Measurements from ENCODE around the gene MAPK10.

DNA sequence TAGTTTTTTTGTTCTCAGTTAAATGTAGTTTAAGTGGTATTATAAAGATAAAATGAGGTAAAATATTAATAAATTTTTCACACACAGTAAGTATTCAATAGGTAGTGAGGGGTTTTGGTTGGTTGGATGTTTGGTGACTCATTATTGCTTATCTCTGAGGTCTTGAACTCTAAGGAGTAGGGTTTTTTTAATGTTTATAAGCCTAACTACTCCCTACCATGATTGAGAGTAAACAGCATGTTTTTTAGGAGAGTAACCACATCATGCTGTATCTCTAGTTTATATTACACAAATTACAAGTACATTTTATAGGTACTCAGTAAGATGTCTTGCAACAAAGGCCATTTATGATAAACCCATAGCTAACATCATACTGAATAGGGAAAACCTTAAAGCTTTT lies 181.6 kb downstream of the MAPK10 start:
- TF ChIP-seq, protein P1, sequence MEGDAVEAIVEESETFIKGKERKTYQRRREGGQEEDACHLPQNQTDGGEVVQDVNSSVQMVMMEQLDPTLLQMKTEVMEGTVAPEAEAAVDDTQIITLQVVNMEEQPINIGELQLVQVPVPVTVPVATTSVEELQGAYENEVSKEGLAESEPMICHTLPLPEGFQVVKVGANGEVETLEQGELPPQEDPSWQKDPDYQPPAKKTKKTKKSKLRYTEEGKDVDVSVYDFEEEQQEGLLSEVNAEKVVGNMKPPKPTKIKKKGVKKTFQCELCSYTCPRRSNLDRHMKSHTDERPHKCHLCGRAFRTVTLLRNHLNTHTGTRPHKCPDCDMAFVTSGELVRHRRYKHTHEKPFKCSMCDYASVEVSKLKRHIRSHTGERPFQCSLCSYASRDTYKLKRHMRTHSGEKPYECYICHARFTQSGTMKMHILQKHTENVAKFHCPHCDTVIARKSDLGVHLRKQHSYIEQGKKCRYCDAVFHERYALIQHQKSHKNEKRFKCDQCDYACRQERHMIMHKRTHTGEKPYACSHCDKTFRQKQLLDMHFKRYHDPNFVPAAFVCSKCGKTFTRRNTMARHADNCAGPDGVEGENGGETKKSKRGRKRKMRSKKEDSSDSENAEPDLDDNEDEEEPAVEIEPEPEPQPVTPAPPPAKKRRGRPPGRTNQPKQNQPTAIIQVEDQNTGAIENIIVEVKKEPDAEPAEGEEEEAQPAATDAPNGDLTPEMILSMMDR (IDR thresholded peaks at IDR 0.05) = no peak
- TF ChIP-seq NFYB (CRISPR knock-in tag; conservative IDR thresholded peaks at IDR 0.05; ENCODE audit: low read depth) (no peak), TEAD4 (CRISPR knock-in tag; IDR thresholded peaks at IDR 0.05) (no peak), ZNF121 (CRISPR knock-in tag; IDR thresholded peaks at IDR 0.05) (no peak), IRF2 (CRISPR knock-in tag; IDR thresholded peaks at IDR 0.05; ENCODE audit: borderline replicate concordance, low read depth) (no peak), ELF4 (CRISPR knock-in tag; IDR thresholded peaks at IDR 0.05; ENCODE audit: low read depth) (no peak), PRRX2 (CRISPR knock-in tag; IDR thresholded peaks at IDR 0.05) (no peak), OVOL2 (CRISPR knock-in tag; IDR thresholded peaks at IDR 0.05; ENCODE audit: borderline replicate concordance) (no peak)
- TF ChIP-seq, protein P2, sequence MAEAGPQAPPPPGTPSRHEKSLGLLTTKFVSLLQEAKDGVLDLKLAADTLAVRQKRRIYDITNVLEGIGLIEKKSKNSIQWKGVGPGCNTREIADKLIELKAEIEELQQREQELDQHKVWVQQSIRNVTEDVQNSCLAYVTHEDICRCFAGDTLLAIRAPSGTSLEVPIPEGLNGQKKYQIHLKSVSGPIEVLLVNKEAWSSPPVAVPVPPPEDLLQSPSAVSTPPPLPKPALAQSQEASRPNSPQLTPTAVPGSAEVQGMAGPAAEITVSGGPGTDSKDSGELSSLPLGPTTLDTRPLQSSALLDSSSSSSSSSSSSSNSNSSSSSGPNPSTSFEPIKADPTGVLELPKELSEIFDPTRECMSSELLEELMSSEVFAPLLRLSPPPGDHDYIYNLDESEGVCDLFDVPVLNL (CRISPR knock-in tag; IDR thresholded peaks at IDR 0.05; ENCODE audit: borderline replicate concordance, low read depth) = no peak
- TF ChIP-seq, protein P3, sequence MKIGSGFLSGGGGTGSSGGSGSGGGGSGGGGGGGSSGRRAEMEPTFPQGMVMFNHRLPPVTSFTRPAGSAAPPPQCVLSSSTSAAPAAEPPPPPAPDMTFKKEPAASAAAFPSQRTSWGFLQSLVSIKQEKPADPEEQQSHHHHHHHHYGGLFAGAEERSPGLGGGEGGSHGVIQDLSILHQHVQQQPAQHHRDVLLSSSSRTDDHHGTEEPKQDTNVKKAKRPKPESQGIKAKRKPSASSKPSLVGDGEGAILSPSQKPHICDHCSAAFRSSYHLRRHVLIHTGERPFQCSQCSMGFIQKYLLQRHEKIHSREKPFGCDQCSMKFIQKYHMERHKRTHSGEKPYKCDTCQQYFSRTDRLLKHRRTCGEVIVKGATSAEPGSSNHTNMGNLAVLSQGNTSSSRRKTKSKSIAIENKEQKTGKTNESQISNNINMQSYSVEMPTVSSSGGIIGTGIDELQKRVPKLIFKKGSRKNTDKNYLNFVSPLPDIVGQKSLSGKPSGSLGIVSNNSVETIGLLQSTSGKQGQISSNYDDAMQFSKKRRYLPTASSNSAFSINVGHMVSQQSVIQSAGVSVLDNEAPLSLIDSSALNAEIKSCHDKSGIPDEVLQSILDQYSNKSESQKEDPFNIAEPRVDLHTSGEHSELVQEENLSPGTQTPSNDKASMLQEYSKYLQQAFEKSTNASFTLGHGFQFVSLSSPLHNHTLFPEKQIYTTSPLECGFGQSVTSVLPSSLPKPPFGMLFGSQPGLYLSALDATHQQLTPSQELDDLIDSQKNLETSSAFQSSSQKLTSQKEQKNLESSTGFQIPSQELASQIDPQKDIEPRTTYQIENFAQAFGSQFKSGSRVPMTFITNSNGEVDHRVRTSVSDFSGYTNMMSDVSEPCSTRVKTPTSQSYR (CRISPR knock-in tag; IDR thresholded peaks at IDR 0.05) = no peak
- TF ChIP-seq, protein P4, sequence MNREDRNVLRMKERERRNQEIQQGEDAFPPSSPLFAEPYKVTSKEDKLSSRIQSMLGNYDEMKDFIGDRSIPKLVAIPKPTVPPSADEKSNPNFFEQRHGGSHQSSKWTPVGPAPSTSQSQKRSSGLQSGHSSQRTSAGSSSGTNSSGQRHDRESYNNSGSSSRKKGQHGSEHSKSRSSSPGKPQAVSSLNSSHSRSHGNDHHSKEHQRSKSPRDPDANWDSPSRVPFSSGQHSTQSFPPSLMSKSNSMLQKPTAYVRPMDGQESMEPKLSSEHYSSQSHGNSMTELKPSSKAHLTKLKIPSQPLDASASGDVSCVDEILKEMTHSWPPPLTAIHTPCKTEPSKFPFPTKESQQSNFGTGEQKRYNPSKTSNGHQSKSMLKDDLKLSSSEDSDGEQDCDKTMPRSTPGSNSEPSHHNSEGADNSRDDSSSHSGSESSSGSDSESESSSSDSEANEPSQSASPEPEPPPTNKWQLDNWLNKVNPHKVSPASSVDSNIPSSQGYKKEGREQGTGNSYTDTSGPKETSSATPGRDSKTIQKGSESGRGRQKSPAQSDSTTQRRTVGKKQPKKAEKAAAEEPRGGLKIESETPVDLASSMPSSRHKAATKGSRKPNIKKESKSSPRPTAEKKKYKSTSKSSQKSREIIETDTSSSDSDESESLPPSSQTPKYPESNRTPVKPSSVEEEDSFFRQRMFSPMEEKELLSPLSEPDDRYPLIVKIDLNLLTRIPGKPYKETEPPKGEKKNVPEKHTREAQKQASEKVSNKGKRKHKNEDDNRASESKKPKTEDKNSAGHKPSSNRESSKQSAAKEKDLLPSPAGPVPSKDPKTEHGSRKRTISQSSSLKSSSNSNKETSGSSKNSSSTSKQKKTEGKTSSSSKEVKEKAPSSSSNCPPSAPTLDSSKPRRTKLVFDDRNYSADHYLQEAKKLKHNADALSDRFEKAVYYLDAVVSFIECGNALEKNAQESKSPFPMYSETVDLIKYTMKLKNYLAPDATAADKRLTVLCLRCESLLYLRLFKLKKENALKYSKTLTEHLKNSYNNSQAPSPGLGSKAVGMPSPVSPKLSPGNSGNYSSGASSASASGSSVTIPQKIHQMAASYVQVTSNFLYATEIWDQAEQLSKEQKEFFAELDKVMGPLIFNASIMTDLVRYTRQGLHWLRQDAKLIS (CRISPR knock-in tag; IDR thresholded peaks at IDR 0.05; ENCODE audit: borderline replicate concordance) = no peak

Measured in WTC11 (cell line).